ENCODE measurements around the gene KCNK3.

DNA sequence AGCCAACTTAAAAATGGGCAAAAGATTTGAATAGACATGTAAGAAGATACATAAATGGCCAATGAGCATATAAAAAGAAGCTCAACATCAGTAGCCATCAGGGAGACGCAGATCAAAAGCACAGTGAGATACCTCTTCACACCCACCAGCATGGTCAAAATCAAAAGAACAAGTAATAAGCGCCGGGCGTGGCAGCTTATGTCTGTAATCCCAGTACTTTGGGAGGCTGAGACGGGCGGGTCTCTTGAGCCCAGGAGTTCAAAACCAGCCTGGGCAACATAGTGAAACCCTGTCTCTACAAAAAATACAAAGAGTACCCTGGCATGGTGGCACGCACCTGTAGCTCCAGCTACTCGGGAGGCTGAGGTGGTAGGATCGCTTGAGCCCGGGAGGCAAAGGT is 46.8 kb upstream of the KCNK3 start:
- TF ChIP-seq EZH2 (IDR thresholded peaks at IDR 0.05; ENCODE audit: insufficient read depth, poor library complexity, severe bottlenecking): no peak
- no peak for TF ChIP-seq EZH2phosphoT487 (IDR thresholded peaks at IDR 0.05; ENCODE audit: insufficient read depth, low read depth)
